Skeletal muscle cell (primary cell): Measurements from ENCODE around the gene METTL13.
"Not testable (repeated sequence)": the region's sequence is repeated elsewhere in the genome, so short reads cannot be mapped to it uniquely, and the experiment has no call there.

Source experiments
- DNase-seq: peaks from one replicate; pipeline ENCODE4 v3.0.0-alpha.2; 2010; ENCODE audit warnings: low read depth
- H3K4me3 ChIP-seq: 2 replicates; pipeline ENCODE4 v1.5.1; 2011; ENCODE audit warnings: low read depth, mild to moderate bottlenecking, control low read depth, low read length, moderate library complexity

Gene METTL13

GRCh38 chr1:171799166-171799565 lies 17.7 kb downstream of the METTL13 start:
- no peak overlapping the region for H3K4me3 ChIP-seq
- no peak for DNase-seq

- H3K4me3 ChIP-seq, DNase-seq: not testable (repeated sequence)
Observed at GRCh38 chr1:171799698-171800097, 18.2 kb downstream of the METTL13 start.

GRCh38 chr1:171800342-171800741 lies 18.9 kb downstream of the METTL13 start:
- H3K4me3 ChIP-seq, result no peak overlapping the region
- DNase-seq, result no peak

- no peak overlapping the region for H3K4me3 ChIP-seq
- DNase-seq, result no peak
Observed at GRCh38 chr1:171800851-171801250, 19.4 kb downstream of the METTL13 start.

- DNase-seq, result no peak
Observed at GRCh38 chr1:171801487-171801891, 20.0 kb downstream of the METTL13 start.

GRCh38 chr1:171802207-171802606 lies 20.7 kb downstream of the METTL13 start:
- no peak overlapping the region for H3K4me3 ChIP-seq
- DNase-seq, result no peak

More at GRCh38 chr1:171801487-171801891, 20.0 kb downstream of the METTL13 start:
- no peak overlapping the region for H3K4me3 ChIP-seq

GRCh38 chr1:171803045-171803444 lies 21.6 kb downstream of the METTL13 start:
- peak; percentile 67 for DNase-seq
- H3K4me3 ChIP-seq, result no peak overlapping the region

GRCh38 chr1:171803461-171804022 lies 22.1 kb downstream of the METTL13 start:
- DNase-seq, result no peak
- H3K4me3 ChIP-seq, result no peak overlapping the region

- H3K4me3 ChIP-seq, result no peak overlapping the region
- DNase-seq, result no peak
Observed at GRCh38 chr1:171805395-171806115, 24.1 kb downstream of the METTL13 start.

- no peak overlapping the region for H3K4me3 ChIP-seq
- DNase-seq, result no peak
Observed at GRCh38 chr1:171807556-171807955, 26.1 kb downstream of the METTL13 start.

GRCh38 chr1:171809834-171810233 lies 28.4 kb downstream of the METTL13 start:
- no peak overlapping the region for H3K4me3 ChIP-seq
- no peak for DNase-seq

GRCh38 chr1:171811672-171812071 lies 30.2 kb downstream of the METTL13 start:
- no peak for DNase-seq
- H3K4me3 ChIP-seq, result no peak overlapping the region

- DNase-seq, result peak; percentile 69
Observed at GRCh38 chr1:171814692-171815091, 33.2 kb downstream of the METTL13 start.

GRCh38 chr1:171816300-171816901 lies 34.9 kb downstream of the METTL13 start:
- no peak for DNase-seq
- H3K4me3 ChIP-seq, result no peak overlapping the region

More at GRCh38 chr1:171814692-171815091, 33.2 kb downstream of the METTL13 start:
- no peak overlapping the region for H3K4me3 ChIP-seq

- no peak overlapping the region for H3K4me3 ChIP-seq
- DNase-seq, result peak; percentile 60
Observed at GRCh38 chr1:171817511-171818265, 36.2 kb downstream of the METTL13 start.

GRCh38 chr1:171819946-171820345 lies 38.5 kb downstream of the METTL13 start:
- DNase-seq, result no peak
- H3K4me3 ChIP-seq, result no peak overlapping the region

- no peak for DNase-seq
- no peak overlapping the region for H3K4me3 ChIP-seq
Observed at GRCh38 chr1:171826973-171827372, 45.5 kb downstream of the METTL13 start.

- no peak for DNase-seq
- H3K4me3 ChIP-seq, result no peak overlapping the region
Observed at GRCh38 chr1:171828794-171829193, 47.3 kb downstream of the METTL13 start.

GRCh38 chr1:171833091-171833825 lies 51.8 kb downstream of the METTL13 start:
- no peak for DNase-seq
- no peak overlapping the region for H3K4me3 ChIP-seq
